HFFc6 (cell line): ENCODE measurements around the gene NOS1AP. TPM values are rescaled to one million over a fixed set of nuclear protein-coding genes. Genes with fewer than 3 reads are reported as not detected.

Experiments
- DNase-seq: peaks from one replicate; pipeline ENCODE4 v3.0.0-alpha.2; 2018
- H3K27ac Mint-ChIP-seq: 2 replicates; pipeline ENCODE4 v1.8.0; 2020; ENCODE audit warnings: mild to moderate bottlenecking, mixed read lengths
- H3K27me3 Mint-ChIP-seq: 2 replicates; pipeline ENCODE4 v1.8.0; 2021; ENCODE audit warnings: mild to moderate bottlenecking, moderate library complexity, mixed read lengths; ENCODE audit not compliant: insufficient read depth
- H3K36me3 Mint-ChIP-seq: 2 replicates; pipeline ENCODE4 v1.8.0; 2021; ENCODE audit warnings: low read depth, mixed read lengths
- H3K4me1 Mint-ChIP-seq: 2 replicates; pipeline ENCODE4 v1.8.0; 2020; ENCODE audit warnings: low read depth, mixed read lengths
- H3K4me3 Mint-ChIP-seq: 2 replicates; pipeline ENCODE4 v1.8.0; 2020; ENCODE audit warnings: mild to moderate bottlenecking, moderate library complexity, mixed read lengths
- H3K9me3 Mint-ChIP-seq: 2 replicates; pipeline ENCODE4 v1.8.0; 2020; ENCODE audit warnings: mild to moderate bottlenecking, mixed read lengths
- total RNA-seq, 6 experiments: library from RNA; stranded (reverse); fragmentation: NEBNext Ultra II Directional; extraction: Animal tissue kit (Norgen Biotek cat#: 25700); gene quantifications; 2 replicates in 1 of 6; 3 replicates in 5 of 6; pipeline ENCODE4 v1.2.3, GENCODE V29; 2021
- TF ChIP-seq, protein P1 (sequence below): fragments of 200-600 bp; sonication (generic); IDR thresholded peaks from 2 replicates; pipeline ENCODE4 v1.5.0; 2021; ENCODE audit warnings: antibody characterized with exemption, mild to moderate bottlenecking

Gene NOS1AP
- total RNA-seq, 6 experiments from 2014 or later = 0.11 to 0.62 (median 0.29) TPM

- Mint-ChIP-seq H3K4me3 (no peak overlapping the region), H3K4me1 (no peaks in the 10 kb centered on the region), H3K36me3 (no peaks in the 10 kb centered on the region), H3K9me3 (no peaks in the 10 kb centered on the region), H3K27ac (no peak overlapping the region), H3K27me3 (peaks cover 28% of the 10 kb centered on the region)
- TF ChIP-seq, protein P1, sequence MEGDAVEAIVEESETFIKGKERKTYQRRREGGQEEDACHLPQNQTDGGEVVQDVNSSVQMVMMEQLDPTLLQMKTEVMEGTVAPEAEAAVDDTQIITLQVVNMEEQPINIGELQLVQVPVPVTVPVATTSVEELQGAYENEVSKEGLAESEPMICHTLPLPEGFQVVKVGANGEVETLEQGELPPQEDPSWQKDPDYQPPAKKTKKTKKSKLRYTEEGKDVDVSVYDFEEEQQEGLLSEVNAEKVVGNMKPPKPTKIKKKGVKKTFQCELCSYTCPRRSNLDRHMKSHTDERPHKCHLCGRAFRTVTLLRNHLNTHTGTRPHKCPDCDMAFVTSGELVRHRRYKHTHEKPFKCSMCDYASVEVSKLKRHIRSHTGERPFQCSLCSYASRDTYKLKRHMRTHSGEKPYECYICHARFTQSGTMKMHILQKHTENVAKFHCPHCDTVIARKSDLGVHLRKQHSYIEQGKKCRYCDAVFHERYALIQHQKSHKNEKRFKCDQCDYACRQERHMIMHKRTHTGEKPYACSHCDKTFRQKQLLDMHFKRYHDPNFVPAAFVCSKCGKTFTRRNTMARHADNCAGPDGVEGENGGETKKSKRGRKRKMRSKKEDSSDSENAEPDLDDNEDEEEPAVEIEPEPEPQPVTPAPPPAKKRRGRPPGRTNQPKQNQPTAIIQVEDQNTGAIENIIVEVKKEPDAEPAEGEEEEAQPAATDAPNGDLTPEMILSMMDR = no peak
- no peak for DNase-seq
Measured at GRCh38 chr1:162327788-162328165, 258.3 kb downstream of the NOS1AP start.

GRCh38 chr1:162328512-162328911 lies 259.0 kb downstream of the NOS1AP start:
- H3K27ac Mint-ChIP-seq = no peak overlapping the region
- H3K4me3 Mint-ChIP-seq = no peak overlapping the region
- DNase-seq = no peak
- no peaks in the 10 kb centered on the region for H3K4me1 Mint-ChIP-seq
- TF ChIP-seq, protein P1 = no peak
- no peaks in the 10 kb centered on the region for H3K36me3 Mint-ChIP-seq
- no peaks in the 10 kb centered on the region for H3K9me3 Mint-ChIP-seq
- H3K27me3 Mint-ChIP-seq = peaks cover 35% of the 10 kb centered on the region

DNA sequence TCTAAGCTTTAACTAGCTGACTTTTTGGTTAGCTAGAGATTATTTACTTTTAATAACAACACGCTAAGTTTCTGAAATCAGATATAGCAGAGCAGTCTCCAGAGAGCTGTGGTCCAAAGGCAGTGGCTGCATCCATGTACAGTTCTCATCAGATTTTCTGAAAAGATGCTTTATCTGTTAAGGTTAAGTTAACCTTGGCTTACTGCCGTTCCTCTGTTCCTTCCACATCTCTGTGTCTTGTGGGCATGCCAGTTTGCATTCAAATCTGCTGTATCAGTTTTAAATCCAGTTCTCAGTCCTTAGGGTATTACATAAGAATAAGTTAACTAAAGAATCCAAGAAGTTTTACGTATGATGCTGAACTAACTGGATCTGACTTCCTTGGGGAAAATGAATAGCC lies 260.3 kb downstream of the NOS1AP start:
- H3K4me1 Mint-ChIP-seq = no peaks in the 10 kb centered on the region
- H3K27me3 Mint-ChIP-seq = peaks cover 34% of the 10 kb centered on the region
- no peak overlapping the region for H3K4me3 Mint-ChIP-seq
- DNase-seq = no peak
- no peaks in the 10 kb centered on the region for H3K36me3 Mint-ChIP-seq
- no peaks in the 10 kb centered on the region for H3K9me3 Mint-ChIP-seq
- no peak overlapping the region for H3K27ac Mint-ChIP-seq
- TF ChIP-seq, protein P1 = no peak

GRCh38 chr1:162333991-162334390 lies 264.5 kb downstream of the NOS1AP start:
- H3K27ac Mint-ChIP-seq = no peak overlapping the region

DNA sequence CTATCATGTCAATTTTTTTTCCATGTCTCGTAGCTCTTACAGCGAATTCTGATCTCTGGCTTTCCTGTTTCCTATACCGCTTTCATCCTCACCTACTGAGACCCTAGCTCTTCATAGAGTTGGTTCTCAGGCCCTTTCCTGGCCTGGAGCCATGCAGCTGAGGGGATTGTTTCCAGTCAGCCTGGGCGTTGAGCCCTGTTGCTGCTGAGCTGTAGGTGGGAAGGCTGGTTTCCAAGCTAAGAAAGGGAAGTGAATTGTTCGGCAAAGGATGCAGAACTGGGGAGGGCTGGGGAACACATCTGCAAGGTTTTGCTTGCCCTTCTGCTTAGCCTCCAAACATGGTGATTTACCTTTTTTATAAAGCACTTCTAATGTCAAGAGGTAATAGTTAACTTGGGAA lies 265.6 kb downstream of the NOS1AP start:
- H3K4me3 Mint-ChIP-seq = no peak overlapping the region
- TF ChIP-seq, protein P1 = no peak
- peaks cover 27% of the 10 kb centered on the region for H3K27me3 Mint-ChIP-seq
- H3K4me1 Mint-ChIP-seq = no peaks in the 10 kb centered on the region
- no peaks in the 10 kb centered on the region for H3K36me3 Mint-ChIP-seq
- DNase-seq = no peak
- no peak overlapping the region for H3K27ac Mint-ChIP-seq
- H3K9me3 Mint-ChIP-seq = no peaks in the 10 kb centered on the region

More at GRCh38 chr1:162333991-162334390, 264.5 kb downstream of the NOS1AP start:
- H3K36me3 Mint-ChIP-seq = no peaks in the 10 kb centered on the region
- H3K9me3 Mint-ChIP-seq = no peaks in the 10 kb centered on the region
- no peaks in the 10 kb centered on the region for H3K4me1 Mint-ChIP-seq
- H3K27me3 Mint-ChIP-seq = peaks cover 29% of the 10 kb centered on the region
- no peak overlapping the region for H3K4me3 Mint-ChIP-seq
- TF ChIP-seq, protein P1 = no peak
- no peak for DNase-seq
